Measurements from ENCODE around the gene MITF. TPM values are rescaled to one million over a fixed set of nuclear protein-coding genes. Genes with fewer than 3 reads are reported as not detected.

The MITF gene
- total and polyA plus RNA-seq, 2 of the 4 experiments (the other 2 are of a cell fraction): 6.5 to 16.7 TPM

DNA sequence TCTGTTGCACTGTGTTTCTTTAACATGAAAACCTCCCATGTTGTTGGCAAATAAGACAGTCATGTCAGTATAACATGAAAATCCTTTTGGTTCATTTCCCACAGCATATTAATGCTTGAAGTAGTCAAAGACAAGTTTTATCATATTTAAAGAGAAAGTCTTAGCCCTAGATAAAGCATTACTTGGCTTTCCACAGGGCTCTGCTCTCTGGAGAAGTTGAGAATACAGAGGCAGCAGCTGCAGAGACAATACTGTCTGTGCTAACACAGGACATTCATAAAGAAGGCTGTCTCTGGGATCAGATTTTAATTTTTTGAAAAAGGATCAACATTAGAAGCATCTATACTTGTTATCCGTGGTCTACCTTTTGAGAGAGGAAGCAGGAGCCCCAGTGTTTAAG lies 156.8 kb downstream of the MITF start:
- dilution Hi-C loops (cut with HindIII; ENCODE audit: low sequenced_read_pairs, unreplicated experiment) (no loop called here), intact Hi-C loops (cut with micrococcal nuclease) (no loop called here), in situ Hi-C loops (cut with MboI; ENCODE audit: low sequenced_read_pairs) (no loop called here)
- CTCF ChIA-PET: interaction anchor here (1.1 kb wide), 1 partner anchor 18 kb away, joined by 3 read pairs; no protein-coding TSS in a partner anchor
- no peaks in the 10 kb centered on the region for H3K27me3 ChIP-seq (ENCODE audit: control insufficient read depth, insufficient read depth, low read length)
- no peaks in the 10 kb centered on the region for H3K9me3 ChIP-seq (ENCODE audit: control insufficient read depth, insufficient read depth, low read length)
- POLR2A ChIA-PET (ENCODE audit: unreplicated experiment): no interaction called here
- no peak overlapping the region for H3K56ac ChIP-seq (ENCODE audit: extremely low read depth, insufficient read depth, low read length)
- H3K36me3 ChIP-seq (ENCODE audit: control insufficient read depth, insufficient read depth, low read length): 0 out of 2 replicates have a peak, but pooled peaks cover 2% of the 10 kb centered on the region
- no peak overlapping the region for H3K23ac ChIP-seq (ENCODE audit: low read depth, low read length)
- H3K9me1 ChIP-seq (ENCODE audit: insufficient read depth, low read length): 0 out of 2 replicates have a peak, but pooled peaks cover 2% of the 10 kb centered on the region
- BruUV-seq (replicated peaks): no TSS peak
- H2BK120ac ChIP-seq (ENCODE audit: low read depth, low read length): no peak overlapping the region
- H3K27ac ChIP-seq (ENCODE audit: insufficient read depth, low read length): no peak overlapping the region
- H4K91ac ChIP-seq (ENCODE audit: insufficient read depth, low read depth, low read length): no peak overlapping the region
- no peak overlapping the region for H2BK5ac ChIP-seq (ENCODE audit: low read depth, low read length, poor library complexity, severe bottlenecking)
- H4K8ac ChIP-seq (ENCODE audit: low read depth in 2 of 2, low read length in 2 of 2): peak overlapping the region in 1 of 2 experiments; percentile 31; a peak in 1 of 4 replicates
- no peak for DNase-seq
- H3K14ac ChIP-seq (replicated peaks; ENCODE audit: low read depth, low read length): no peak overlapping the region
- no peak overlapping the region for H3K4me3 ChIP-seq (ENCODE audit: insufficient read depth, low read depth, low read length)
- H3K4me1 ChIP-seq (ENCODE audit: control insufficient read depth, insufficient read depth, low read length): peaks cover 2% of the 10 kb centered on the region; the same call in 1 of the 2 replicates
- H2BK20ac ChIP-seq (ENCODE audit: low read depth, low read length): no peak overlapping the region
- no peak overlapping the region for H3K9ac ChIP-seq (ENCODE audit: low read depth, low read length)
- H4K20me1 ChIP-seq (ENCODE audit: insufficient read depth, low read length): no peaks in the 10 kb centered on the region
- H3K18ac ChIP-seq (ENCODE audit: low read depth, low read length): no peak overlapping the region; the same call in 1 of the 2 replicates
- no peak for ATAC-seq (ENCODE audit: low read depth)
- no CpG with 5 or more reads among the region's 1 CpG for WGBS, 2 experiments (ENCODE audit: extremely low coverage in 2 of 2, insufficient read length in 1 of 2)
- no peak overlapping the region for H3K4ac ChIP-seq (ENCODE audit: low read depth, low read length)
- H2AK5ac ChIP-seq (ENCODE audit: low read depth, low read length): no peak overlapping the region
- TF ChIP-seq RAD21 (IDR thresholded peaks at IDR 0.05; ENCODE audit: low read length): no peak
- TF ChIP-seq FOS (IDR thresholded peaks at IDR 0.05; ENCODE audit: low read depth, low read length): no peak
- TF ChIP-seq, protein P1, sequence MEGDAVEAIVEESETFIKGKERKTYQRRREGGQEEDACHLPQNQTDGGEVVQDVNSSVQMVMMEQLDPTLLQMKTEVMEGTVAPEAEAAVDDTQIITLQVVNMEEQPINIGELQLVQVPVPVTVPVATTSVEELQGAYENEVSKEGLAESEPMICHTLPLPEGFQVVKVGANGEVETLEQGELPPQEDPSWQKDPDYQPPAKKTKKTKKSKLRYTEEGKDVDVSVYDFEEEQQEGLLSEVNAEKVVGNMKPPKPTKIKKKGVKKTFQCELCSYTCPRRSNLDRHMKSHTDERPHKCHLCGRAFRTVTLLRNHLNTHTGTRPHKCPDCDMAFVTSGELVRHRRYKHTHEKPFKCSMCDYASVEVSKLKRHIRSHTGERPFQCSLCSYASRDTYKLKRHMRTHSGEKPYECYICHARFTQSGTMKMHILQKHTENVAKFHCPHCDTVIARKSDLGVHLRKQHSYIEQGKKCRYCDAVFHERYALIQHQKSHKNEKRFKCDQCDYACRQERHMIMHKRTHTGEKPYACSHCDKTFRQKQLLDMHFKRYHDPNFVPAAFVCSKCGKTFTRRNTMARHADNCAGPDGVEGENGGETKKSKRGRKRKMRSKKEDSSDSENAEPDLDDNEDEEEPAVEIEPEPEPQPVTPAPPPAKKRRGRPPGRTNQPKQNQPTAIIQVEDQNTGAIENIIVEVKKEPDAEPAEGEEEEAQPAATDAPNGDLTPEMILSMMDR (conservative IDR thresholded peaks at IDR 0.05; ENCODE audit: low read depth, low read length): no peak
- TF ChIP-seq RCOR1 (IDR thresholded peaks at IDR 0.05; ENCODE audit: insufficient replicate concordance, low read length): no peak
- TF ChIP-seq POLR2A (IDR thresholded peaks at IDR 0.05; ENCODE audit: low read depth, low read length): no peak
- TF ChIP-seq RFX5 (IDR thresholded peaks at IDR 0.05; ENCODE audit: low read depth, low read length): no peak
- TF ChIP-seq BHLHE40 (IDR thresholded peaks at IDR 0.05; ENCODE audit: low read depth, low read length): no peak
- TF ChIP-seq, protein P2, sequence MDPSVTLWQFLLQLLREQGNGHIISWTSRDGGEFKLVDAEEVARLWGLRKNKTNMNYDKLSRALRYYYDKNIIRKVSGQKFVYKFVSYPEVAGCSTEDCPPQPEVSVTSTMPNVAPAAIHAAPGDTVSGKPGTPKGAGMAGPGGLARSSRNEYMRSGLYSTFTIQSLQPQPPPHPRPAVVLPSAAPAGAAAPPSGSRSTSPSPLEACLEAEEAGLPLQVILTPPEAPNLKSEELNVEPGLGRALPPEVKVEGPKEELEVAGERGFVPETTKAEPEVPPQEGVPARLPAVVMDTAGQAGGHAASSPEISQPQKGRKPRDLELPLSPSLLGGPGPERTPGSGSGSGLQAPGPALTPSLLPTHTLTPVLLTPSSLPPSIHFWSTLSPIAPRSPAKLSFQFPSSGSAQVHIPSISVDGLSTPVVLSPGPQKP (IDR thresholded peaks at IDR 0.05; ENCODE audit: borderline replicate concordance, low read depth, low read length): no peak
- TF ChIP-seq MAFK (IDR thresholded peaks at IDR 0.05; ENCODE audit: low read depth, low read length): no peak
- no peak for TF ChIP-seq MXI1 (IDR thresholded peaks at IDR 0.05; ENCODE audit: borderline replicate concordance, low read depth, low read length)
- no peak for TF ChIP-seq CEBPB (IDR thresholded peaks at IDR 0.05; ENCODE audit: low read depth, low read length)
- no peak for TF ChIP-seq SMC3 (IDR thresholded peaks at IDR 0.05; ENCODE audit: low read depth, low read length)
- TF ChIP-seq NFE2L2 (IDR thresholded peaks at IDR 0.05; ENCODE audit: low read depth, low read length): no peak
- no peak for TF ChIP-seq MAZ (IDR thresholded peaks at IDR 0.05; ENCODE audit: borderline replicate concordance, low read depth, low read length)
- no peak for TF ChIP-seq CHD1 (IDR thresholded peaks at IDR 0.05; ENCODE audit: low read depth, low read length)
- TF ChIP-seq, protein P3, sequence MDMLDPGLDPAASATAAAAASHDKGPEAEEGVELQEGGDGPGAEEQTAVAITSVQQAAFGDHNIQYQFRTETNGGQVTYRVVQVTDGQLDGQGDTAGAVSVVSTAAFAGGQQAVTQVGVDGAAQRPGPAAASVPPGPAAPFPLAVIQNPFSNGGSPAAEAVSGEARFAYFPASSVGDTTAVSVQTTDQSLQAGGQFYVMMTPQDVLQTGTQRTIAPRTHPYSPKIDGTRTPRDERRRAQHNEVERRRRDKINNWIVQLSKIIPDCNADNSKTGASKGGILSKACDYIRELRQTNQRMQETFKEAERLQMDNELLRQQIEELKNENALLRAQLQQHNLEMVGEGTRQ (IDR thresholded peaks at IDR 0.05; ENCODE audit: low read depth, low read length): no peak
- peaks cover 9 to 47% of the 10 kb centered on the region in 2 experiments; a peak in 2 of 4 replicates for H3K79me1 ChIP-seq (ENCODE audit: low read depth in 1 of 2, low read length in 2 of 2)
- H3K4me2 ChIP-seq (ENCODE audit: low read depth, low read length): no peak overlapping the region
- H2AK9ac ChIP-seq (replicated peaks; ENCODE audit: low read depth, low read length, poor library complexity): no peak overlapping the region
- no peak overlapping the region for H2AFZ ChIP-seq (replicated peaks; ENCODE audit: low read length, poor library complexity)
- no peak overlapping the region; the same call in 1 of the 2 replicates for H4K5ac ChIP-seq (ENCODE audit: low read depth, low read length)
- H2BK15ac ChIP-seq (ENCODE audit: low read depth, low read length): no peak overlapping the region

All from IMR-90 (cell line).